DND-41 (cell line): ENCODE results near the gene MEIOB.

ENCODE experiments used
- CTCF ChIP-seq: IDR thresholded peaks from 2 replicates; pipeline ENCODE4 v1.5.1; 2012; ENCODE audit warnings: borderline replicate concordance, low read length, moderate library complexity, mild to moderate bottlenecking; ENCODE audit not compliant: poor library complexity, severe bottlenecking; ENCODE audit errors: extremely low read depth
- EZH2 ChIP-seq: IDR thresholded peaks from 3 replicates; pipeline ENCODE4 v1.6.1; 2012; ENCODE audit warnings: borderline replicate concordance, low read depth, mild to moderate bottlenecking, moderate library complexity, low read length, inconsistent platforms; ENCODE audit not compliant: severe bottlenecking

- TF ChIP-seq CTCF (no peak), EZH2 (no peak)
Measured at GRCh38 chr16:1789643-1790045, 82.3 kb downstream of the MEIOB start.
